Activated CD4-positive, alpha-beta T cell treated with anti-CD3 and anti-CD28 coated beads, Interleukin-2, amount 50 U/mL, for 24 hours (primary cell): ENCODE measurements around the gene ARHGEF3.
A peak's percentile ranks its signal among the peaks of the same experiment; 100 is the strongest.

Source experiments
- DNase-seq, 2 donors: peaks; one replicate each; pipeline ENCODE4 v3.0.0-alpha.2; 2020; ENCODE audit warnings: low read depth in 1 of 2, low spot score in 1 of 2

Gene ARHGEF3

GRCh38 chr3:56823421-56823926 lies 21.7 kb upstream of the ARHGEF3 start:
- no peak for DNase-seq

DNA sequence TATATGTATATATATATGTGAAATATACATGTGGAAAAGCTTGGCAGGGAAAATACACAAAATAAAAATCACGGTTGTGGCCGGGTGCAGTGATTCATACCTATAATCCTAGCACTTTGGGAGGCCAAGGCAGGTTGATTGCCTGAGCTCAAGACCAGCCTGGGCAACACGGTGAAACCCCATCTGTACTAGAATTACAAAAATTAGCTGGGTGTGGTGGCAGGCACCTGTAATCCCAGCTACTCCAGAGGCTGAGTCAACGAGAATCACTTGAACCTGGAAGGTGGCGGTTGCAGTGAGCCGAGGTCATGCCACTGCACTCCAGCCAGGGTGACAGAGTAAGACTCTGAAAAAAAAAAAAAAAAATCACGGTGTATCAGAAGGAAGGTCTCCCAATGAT lies 20.8 kb upstream of the ARHGEF3 start:
- DNase-seq = no peak

GRCh38 chr3:56819016-56819809 lies 17.5 kb upstream of the ARHGEF3 start:
- no peak for DNase-seq

DNA sequence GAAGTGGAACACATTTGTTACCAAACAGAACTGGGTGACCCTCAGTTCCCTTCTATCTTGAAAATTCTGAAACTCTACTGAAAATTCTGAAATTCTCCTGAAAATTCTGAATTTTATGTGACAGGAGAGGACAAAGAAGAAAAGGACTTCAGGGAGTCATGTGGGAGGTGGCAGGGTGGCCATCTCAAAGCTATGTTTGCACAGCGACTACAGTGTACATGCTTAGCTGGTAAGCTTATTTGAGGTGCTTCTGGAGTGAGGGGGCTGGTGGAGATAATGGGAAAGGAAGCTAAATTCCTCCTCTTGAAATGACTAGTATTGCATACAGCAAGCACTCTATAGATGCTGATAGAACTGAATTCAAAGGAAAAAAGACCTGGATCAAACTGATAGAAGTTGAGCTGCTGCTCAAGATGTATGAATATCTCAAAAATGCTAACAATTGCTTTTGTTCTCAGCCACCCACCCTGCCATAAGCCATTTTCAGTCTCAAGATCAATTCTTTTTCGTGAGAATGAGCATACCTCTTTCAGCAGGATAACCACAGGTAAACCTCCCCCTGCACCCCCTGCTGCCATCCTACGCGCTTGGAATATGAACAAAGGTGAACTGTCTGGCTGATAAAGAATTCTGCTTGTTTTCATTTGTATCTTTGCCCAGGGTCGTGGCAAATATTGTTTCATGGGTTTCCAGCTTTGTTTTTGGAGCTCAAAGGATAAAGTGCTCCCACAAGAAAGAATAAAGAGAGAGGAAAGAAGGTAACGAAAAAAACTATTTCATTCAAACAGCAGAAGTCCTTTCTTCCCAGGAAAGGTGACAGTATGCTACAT lies 16.6 kb upstream of the ARHGEF3 start:
- DNase-seq = no peak

GRCh38 chr3:56817646-56818045 lies 15.9 kb upstream of the ARHGEF3 start:
- DNase-seq = no peak

DNA sequence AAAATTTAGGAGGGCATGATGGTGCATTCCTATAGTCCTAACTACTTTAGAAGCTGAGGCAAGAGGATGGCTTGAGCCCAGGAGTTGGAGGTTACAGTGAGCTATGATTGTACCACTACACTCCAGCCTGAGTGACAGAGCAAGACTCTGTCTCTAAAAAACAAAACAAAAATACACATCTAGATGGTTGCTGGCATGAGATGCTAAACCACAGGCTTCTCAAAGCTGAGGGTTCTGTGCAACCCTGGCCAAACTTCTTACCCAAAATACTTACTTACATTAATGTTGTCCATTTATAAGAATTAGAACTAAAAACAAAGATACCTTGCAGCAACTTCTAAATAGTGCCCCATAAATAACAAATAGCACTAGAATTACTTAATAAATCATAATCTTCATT lies 14.3 kb upstream of the ARHGEF3 start:
- no peak for DNase-seq

DNA sequence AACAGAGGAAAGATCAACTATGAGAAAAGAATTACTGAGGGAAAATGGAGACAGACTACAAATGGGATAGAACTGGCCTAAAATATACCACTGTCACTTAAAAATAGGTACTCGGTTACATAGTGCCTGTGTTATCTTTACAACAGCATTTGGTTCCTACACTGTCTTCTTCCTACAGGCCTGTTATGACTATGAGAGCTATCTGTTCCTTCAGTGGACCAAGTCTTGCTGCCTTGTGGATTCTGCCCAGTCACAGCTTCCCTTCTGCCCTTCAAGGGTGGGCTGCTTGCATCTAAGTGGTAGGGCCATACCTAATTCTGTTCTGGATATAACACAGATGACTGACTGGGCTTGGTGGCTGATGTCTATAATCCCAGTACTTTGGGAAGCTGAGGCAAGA lies 13.8 kb upstream of the ARHGEF3 start:
- DNase-seq = no peak

GRCh38 chr3:56813653-56813960 lies 11.9 kb upstream of the ARHGEF3 start:
- no peak for DNase-seq

GRCh38 chr3:56812754-56813652 lies 11.3 kb upstream of the ARHGEF3 start:
- no peak for DNase-seq

GRCh38 chr3:56811546-56812202 lies 9.9 kb upstream of the ARHGEF3 start:
- no peak for DNase-seq

- DNase-seq = no peak
Observed at GRCh38 chr3:56810577-56811545, 9.1 kb upstream of the ARHGEF3 start.

- no peak for DNase-seq
Observed at GRCh38 chr3:56806407-56806806, 4.7 kb upstream of the ARHGEF3 start.

DNA sequence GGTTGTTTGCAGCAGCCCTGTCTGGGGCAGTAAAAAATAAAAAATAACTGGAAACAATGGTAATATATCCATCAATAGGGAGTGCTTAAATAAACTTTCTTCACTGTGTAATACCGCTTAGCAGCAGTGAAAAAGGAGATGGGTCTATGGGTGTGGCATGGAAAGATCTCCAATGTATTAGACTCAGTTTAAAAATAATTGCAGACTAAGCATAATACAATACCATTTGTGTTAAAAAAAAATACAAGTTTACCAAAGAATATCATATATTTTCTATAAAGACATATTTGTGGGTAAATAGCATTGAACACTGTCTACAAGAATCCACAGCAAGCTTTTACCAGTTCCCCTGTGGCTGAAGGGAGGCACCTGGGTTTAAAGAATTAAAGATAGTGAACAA lies 1.0 kb upstream of the ARHGEF3 start:
- DNase-seq = no peak

DNA sequence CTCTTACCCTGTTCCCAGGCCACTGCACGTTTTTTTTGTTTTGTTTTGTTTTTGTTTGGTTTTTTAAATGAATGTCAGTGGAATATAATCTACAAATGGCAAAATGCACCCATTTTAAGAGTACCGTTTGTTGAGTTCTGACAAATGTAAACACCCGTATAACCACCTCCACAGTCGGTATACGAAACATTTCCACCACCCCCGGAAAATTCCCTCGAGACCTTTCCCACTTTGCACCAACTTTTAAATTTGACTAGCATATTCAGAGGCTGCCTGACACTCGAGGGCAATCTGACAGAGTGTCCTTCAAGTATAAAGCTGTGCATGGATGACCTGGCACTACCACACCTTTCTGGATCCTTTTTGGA lies 613 bp upstream of the ARHGEF3 start:
- no peak for DNase-seq

GRCh38 chr3:56800832-56801661 lies 702 bp downstream of the ARHGEF3 start:
- no peak for DNase-seq

- DNase-seq = peak; percentile 35 to 73
Observed at GRCh38 chr3:56800130-56800831, 1.5 kb downstream of the ARHGEF3 start.

- no peak for DNase-seq
Observed at GRCh38 chr3:56799251-56799882, 2.4 kb downstream of the ARHGEF3 start.

- DNase-seq = no peak
Observed at GRCh38 chr3:56796996-56797395, 4.8 kb downstream of the ARHGEF3 start.
